Measurements from ENCODE around the gene DDX10. TPM values are rescaled to one million over a fixed set of nuclear protein-coding genes. Genes with fewer than 3 reads are reported as not detected.

Gene DDX10
- total and polyA plus RNA-seq, 2 of the 8 experiments (the other 6 are each of a cell fraction or from before 2014, with no cell fraction given), result 49.2 to 52.2 TPM

- Histone ChIP-seq H4K5ac (ENCODE audit: insufficient read length, low read depth, low read length) (no peak overlapping the region), H3K14ac (ENCODE audit: insufficient read length) (no peak overlapping the region), H3K4me1 (replicated peaks in 1 of 4; ENCODE audit: control insufficient read depth in 3 of 4, insufficient read depth in 4 of 4, low read length in 3 of 4) (peaks cover 0 to 10% (median 0%) of the 10 kb centered on the region in 4 experiments; a peak in 4 of 7 replicates), H4K8ac (ENCODE audit: extremely low read depth, insufficient read depth, low read length) (no peak overlapping the region), H2BK5ac (ENCODE audit: low read depth, low read length) (no peak overlapping the region), H3K18ac (ENCODE audit: extremely low read depth, low read length) (no peak overlapping the region; the same call in 1 of the 2 replicates), H3K23ac (ENCODE audit: insufficient read length) (no peak overlapping the region), H3K4ac (replicated peaks; ENCODE audit: insufficient read length, low read depth, low read length) (no peak overlapping the region), H4K20me1 (replicated peaks in 1 of 2; ENCODE audit: control insufficient read depth in 1 of 2, insufficient read depth in 2 of 2, low read length in 2 of 2) (no peaks in the 10 kb centered on the region), H3K79me2 (ENCODE audit: control insufficient read depth in 1 of 2, insufficient read depth in 2 of 2, low read length in 2 of 2) (no peaks in the 10 kb centered on the region), H3K27ac (ENCODE audit: low read depth, low read length) (no peak overlapping the region), H2BK12ac (ENCODE audit: low read depth, low read length) (0 out of 2 replicates have a peak overlapping the region, but pooled peaks have one; percentile 12), H4K91ac (replicated peaks; ENCODE audit: insufficient read length, low read length) (no peak overlapping the region), H3K79me1 (ENCODE audit: low read depth, low read length) (no peaks in the 10 kb centered on the region), H2BK120ac (replicated peaks; ENCODE audit: low read depth, low read length) (no peak overlapping the region), H3K9ac (replicated peaks in 1 of 4; ENCODE audit: extremely low read depth in 1 of 4, low read depth in 3 of 4, low read length in 3 of 4) (no peak overlapping the region), H3K9me3 (ENCODE audit: insufficient read depth in 2 of 2, low read depth in 1 of 2, low read length in 1 of 2) (no peaks in the 10 kb centered on the region), H3K27me3 (replicated peaks in 1 of 4; ENCODE audit: control insufficient read depth in 3 of 4, extremely low read depth in 1 of 4, insufficient read depth in 3 of 4, low read length in 3 of 4) (peaks cover 0 to 1% (median 0%) of the 10 kb centered on the region in 4 experiments; a peak in 1 of 7 replicates), H2BK15ac (ENCODE audit: low read length) (no peak overlapping the region; the same call in 1 of the 2 replicates), H2BK20ac (ENCODE audit: low read length) (no peak overlapping the region), H3K56ac (replicated peaks; ENCODE audit: insufficient read length, low read depth, low read length) (no peak overlapping the region), H2AK5ac (ENCODE audit: low read depth, low read length) (no peak overlapping the region), H3K4me3 (ENCODE audit: extremely low read depth in 1 of 4, insufficient read depth in 2 of 4, low read depth in 3 of 4, low read length in 4 of 4) (no peak overlapping the region), H3K4me2 (ENCODE audit: insufficient read depth in 1 of 2, low read depth in 2 of 2, low read length in 2 of 2) (no peak overlapping the region), H3K23me2 (ENCODE audit: low read depth, low read length) (no peaks in the 10 kb centered on the region), H3K36me3 (ENCODE audit: control insufficient read depth in 2 of 4, insufficient read depth in 4 of 4, low read length in 3 of 4) (no peaks in the 10 kb centered on the region), H2AFZ (ENCODE audit: low read length) (peak overlapping the region; percentile 70; the same call in 1 of the 2 replicates)
- DNase-seq (ENCODE audit: low read depth in 1 of 2, low spot score in 2 of 2), result no peak
- FAIRE-seq, result no peak
- 95% methylated on average over 3 of the region's 3 CpGs; no CpG with 5 or more reads in 1 of the 2 experiments for WGBS, 2 experiments (ENCODE audit: extremely low coverage in 1 of 2, insufficient coverage in 1 of 2, insufficient read length in 1 of 2, insufficient replicate concordance in 2 of 2, low coverage in 1 of 2, low lambda C conversion rate in 2 of 2, missing lambda C conversion rate in 1 of 2)
- POLR2A ChIA-PET (ENCODE audit: partially characterized antibody), result interaction anchor here (1.2 kb wide), 1 partner anchor 149 kb away, joined by 4 read pairs; the partner anchor contains the start of gene POGLUT3
- CTCF ChIA-PET (ENCODE audit: partially characterized antibody), result interaction anchor here (0.6 to 3.2 kb wide), 18 partner anchors 10 to 345 kb away, joined by 3 to 12 read pairs (median 4); partner anchors contain the start of gene DDX10
- TF ChIP-seq CHD2 (IDR thresholded peaks at IDR 0.05; ENCODE audit: low read length), result no peak
- TF ChIP-seq RNF2 (IDR thresholded peaks at IDR 0.05; ENCODE audit: borderline replicate concordance, low read depth, low read length, missing control alignments, poor library complexity, severe bottlenecking), result no peak
- no peak for TF ChIP-seq CTBP2 (IDR thresholded peaks at IDR 0.05; ENCODE audit: borderline replicate concordance, insufficient read depth, insufficient read length, low read length)
- TF ChIP-seq TAF1 (IDR thresholded peaks at IDR 0.05; ENCODE audit: low read depth, low read length), result no peak
- no peak for TF ChIP-seq HDAC2 (IDR thresholded peaks at IDR 0.05; ENCODE audit: borderline replicate concordance in 1 of 2, low read depth in 2 of 2, low read length in 2 of 2)
- TF ChIP-seq KDM5A (IDR thresholded peaks at IDR 0.05; ENCODE audit: low read length), result no peak
- TF ChIP-seq TEAD4 (IDR thresholded peaks at IDR 0.05; ENCODE audit: low read depth, low read length), result no peak
- no peak for TF ChIP-seq SRF (IDR thresholded peaks at IDR 0.05; ENCODE audit: low read depth, low read length)
- no peak for TF ChIP-seq ATF2 (IDR thresholded peaks at IDR 0.05; ENCODE audit: low read length)
- no peak for TF ChIP-seq POU5F1 (IDR thresholded peaks at IDR 0.05; ENCODE audit: low read depth, low read length)
Measured at GRCh38 chr11:108647387-108647700, 17.5 kb upstream of the DDX10 start.

All from H1 (cell line).